Embryonic facial prominence (tissue), 1 donor: ENCODE results near the gene UVRAG.

Source experiments
- DNase-seq: peaks from one replicate; pipeline ENCODE4 v3.0.0-alpha.2; 2016; ENCODE audit errors: extremely low spot score

The UVRAG gene

GRCh38 chr11:75809991-75810390 is 5.0 kb upstream of the UVRAG start:
- DNase-seq, result no peak

DNA sequence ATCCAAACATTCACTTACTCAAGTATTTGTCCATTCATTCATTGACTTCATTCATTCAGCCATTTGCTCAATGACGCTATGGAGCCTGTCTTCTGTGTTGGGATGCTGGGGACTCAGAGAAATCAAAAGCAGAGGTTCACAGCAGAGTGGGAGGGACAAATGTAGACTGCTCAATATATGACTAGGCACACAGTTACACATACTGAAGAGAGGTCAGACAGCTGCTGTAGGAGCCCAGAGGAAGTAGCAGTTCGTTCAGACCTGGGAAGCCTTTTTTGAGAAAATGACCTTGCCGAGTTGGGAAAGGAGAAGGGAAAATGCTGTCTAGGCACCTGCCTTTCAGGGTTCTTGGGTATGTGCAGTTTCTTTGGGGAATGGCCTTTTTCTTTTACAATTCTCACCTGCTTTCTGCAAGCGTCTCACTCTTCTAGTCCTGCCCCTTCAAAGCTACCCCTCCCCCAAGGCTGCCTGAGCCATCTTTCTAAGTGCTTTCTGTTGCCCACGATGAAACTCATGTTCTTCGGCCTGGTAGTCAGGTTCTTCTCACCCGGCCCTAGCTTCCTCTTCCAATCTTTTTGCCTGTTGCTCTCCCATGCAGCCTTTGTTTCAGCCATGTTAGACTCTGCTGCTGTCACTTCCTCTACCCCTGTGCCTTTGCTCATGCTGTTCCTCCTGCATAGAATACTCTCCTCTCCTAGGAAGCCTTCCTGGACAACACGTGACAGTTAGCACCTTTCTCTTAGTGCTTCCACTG is 4.2 kb upstream of the UVRAG start:
- no peak for DNase-seq

DNA sequence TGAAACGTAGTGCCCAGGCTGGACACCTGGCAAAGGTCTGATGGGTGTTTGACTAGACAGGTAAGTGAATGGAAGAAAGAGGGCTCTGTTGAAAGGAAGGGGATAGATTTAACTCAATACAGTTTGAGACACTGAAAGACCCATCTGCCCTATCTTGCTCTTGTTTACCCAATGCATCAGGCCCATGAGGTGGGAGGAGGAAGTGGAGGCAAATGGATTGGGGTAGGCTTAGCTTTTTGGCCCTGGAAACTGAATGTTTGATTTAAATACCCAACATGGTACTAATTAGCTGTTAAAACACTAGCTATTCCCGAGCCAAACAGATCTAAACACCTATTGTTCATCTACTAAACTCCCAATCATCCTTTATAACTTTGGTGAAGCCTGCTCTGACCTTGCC is 3.5 kb upstream of the UVRAG start:
- DNase-seq, result no peak

- DNase-seq, result no peak
These were observed 2.4 kb upstream of the UVRAG start for GRCh38 chr11:75812542-75813040.

- DNase-seq, result no peak
These were observed 1.9 kb upstream of the UVRAG start for GRCh38 chr11:75813124-75813523.

DNA sequence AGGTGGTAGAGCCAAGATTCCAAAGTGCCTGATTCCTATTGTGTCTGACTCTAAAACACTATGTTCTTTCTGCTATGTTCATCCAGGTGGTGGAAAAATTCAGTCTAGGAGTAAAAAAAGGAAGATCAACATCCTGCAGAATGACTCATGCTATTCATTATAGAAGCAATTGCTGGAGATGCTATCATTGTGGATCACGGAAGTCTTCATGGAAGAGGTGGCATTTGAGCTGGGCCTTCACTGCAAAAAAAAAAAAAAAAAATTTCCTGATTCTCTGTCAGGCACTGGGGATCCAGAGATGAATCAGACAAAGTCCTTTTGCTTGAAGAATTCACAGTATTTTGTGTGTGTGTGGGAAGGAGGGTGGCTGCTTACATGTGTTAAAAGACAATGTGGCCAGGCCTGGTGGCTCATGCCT is 1.4 kb upstream of the UVRAG start:
- no peak for DNase-seq

GRCh38 chr11:75814363-75814676 is 690 bp upstream of the UVRAG start:
- DNase-seq, result no peak

GRCh38 chr11:75815345-75816168 is 547 bp downstream of the UVRAG start:
- no peak for DNase-seq

DNA sequence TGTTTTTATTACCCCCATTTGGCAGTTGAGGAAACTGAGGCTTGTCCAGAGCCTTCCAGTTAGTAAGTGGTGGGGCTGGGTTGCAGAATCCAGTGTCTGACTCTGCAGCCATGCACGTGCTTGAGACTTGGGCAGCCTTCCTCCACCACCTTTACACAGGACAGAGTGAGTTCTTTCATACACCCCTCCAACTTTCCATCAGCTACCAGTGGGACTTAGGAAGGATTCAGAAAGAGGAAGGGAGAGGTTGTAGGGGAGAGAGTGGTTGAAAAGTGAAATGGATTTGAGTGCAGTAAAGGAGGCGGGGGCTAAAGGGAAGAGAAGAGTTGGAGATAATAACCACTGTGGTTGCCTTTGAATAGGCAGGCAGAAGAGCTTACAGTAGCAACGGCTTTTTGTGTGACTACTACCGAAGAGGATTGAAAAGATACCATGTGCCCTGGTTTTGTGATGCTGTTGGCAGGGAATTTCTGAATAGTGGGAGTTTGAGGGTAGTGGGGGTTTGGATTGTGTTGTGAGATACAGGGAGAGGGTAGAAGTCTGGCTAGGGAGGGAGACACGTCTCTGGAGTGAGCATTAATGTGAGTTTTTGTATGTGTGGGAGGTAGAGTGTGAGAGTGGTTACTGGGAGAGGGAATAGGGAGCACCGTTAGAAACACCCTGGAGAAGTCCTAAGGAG is 1.7 kb downstream of the UVRAG start:
- DNase-seq, result no peak

GRCh38 chr11:75820645-75821044 is 5.6 kb downstream of the UVRAG start:
- no peak for DNase-seq

DNA sequence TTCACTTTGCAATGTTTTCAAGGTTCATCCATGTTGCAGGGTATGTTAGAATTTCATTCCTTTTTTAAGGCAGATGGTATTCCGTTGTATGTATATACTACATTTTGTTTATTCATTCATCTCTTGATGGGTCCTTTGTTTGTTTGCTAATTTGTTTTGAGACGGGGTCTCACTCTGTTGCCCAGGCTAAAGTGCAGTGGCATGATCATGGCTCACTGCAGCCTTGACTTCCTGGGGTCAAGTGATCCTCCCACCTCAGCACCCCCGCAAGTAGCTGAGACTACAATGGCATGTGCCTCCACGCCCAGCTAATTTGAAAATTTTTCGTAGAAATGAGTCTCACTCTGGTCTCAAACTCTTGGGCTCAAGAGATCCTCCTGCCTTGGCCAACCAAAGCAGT is 6.2 kb downstream of the UVRAG start:
- no peak for DNase-seq

GRCh38 chr11:75822541-75822940 is 7.5 kb downstream of the UVRAG start:
- DNase-seq, result no peak

- no peak for DNase-seq
These were observed 8.4 kb downstream of the UVRAG start for GRCh38 chr11:75823415-75823814.

GRCh38 chr11:75823946-75824345 is 8.9 kb downstream of the UVRAG start:
- DNase-seq, result no peak

DNA sequence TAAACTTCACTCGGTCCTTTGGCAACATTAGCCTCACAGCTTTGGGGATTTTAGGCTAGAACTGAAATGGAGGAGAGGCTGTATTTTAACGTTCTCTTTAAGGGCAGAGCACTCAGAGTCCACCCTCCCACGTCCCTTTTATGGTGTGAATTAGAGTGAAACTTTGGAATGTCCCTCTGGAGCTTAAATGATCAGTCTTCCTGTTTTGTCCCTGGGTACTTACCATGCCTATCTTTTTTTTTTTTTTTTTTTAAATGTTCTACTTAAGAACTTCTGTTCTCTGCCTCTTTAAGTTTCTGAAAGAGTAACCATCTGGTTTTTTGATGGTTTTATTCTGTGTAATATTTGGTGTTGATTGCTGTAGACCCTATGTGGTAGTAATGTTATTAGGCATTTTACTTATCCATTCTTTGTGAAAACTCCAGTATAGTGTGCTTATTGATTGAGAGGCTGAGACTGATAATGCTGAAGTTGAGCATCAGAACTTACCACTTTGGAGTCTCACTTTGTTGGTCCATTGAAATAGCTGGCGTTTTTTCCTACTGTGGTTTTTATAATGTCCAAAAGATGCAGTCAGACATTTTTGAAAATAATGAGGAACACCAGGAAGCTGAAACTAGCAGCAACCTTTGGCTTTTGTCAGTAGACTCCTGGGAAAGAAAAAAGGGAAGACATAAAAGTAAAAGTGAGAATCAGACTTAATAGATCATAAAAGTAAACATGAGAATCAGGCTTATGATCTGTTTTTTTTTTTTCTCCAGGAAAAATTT is 11.6 kb downstream of the UVRAG start:
- DNase-seq, result no peak

DNA sequence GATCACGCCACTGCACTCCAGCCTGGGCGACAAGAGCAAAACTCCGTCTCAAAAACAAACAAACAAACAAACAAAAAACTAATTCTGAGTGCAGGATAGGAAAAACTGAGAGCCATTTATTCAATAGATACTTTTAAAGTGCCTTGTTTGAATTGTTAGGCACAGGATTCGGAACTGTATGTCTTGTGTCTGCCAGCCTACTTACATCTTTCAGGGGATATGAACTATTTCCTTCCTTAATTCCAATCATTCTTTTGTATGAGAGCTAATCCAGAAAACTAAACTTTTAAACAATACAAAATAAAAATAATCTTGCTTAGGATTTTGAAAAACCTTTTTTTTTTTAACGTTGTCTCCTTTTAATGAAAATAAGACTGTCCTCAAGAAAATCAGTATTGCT is 12.6 kb downstream of the UVRAG start:
- no peak for DNase-seq

DNA sequence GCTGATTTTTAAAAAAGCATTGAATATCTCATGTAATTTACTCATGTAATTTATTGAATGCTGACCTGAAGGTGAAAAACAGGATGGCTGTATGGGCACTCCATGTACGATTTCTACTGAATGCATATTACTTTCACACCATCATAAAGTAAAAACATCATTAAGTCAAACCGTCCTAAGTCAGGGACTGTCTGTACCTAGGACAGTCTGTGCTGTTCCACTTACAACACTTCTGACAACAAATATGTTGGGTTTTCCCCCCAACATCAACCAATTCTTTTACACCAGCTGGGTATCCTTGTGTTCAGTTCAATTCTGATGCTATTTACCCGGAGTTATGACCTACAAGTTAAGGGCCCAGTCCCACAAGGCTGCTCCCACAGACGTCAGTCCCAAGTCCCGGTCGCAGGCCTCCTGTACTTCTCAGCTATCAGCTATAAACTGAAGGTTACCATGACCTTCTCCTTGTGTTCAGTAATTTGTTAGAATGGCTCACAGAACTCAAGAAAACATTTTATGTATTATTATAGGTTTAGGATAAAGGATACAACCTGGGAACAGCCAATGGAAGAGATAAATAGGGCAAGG is 17.0 kb downstream of the UVRAG start:
- no peak for DNase-seq

DNA sequence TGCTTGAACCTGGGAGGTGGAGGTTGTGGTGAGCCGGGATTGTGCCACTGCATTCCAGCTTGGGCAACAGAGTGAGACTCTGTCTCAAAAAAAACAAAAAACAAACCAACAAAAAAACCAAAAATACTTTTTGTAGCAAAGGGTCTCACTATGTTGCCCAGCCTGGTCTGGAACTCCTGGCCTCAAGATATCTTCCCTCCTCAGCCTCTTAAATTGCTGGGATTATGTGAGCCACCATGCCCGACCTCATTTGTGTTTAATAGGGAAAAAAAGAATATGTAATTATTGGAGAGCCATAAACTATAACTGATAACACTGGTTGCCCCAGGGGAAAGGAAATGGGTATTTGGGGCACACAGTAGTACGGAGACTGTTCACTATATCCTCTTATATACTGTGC is 19.7 kb downstream of the UVRAG start:
- DNase-seq, result no peak

GRCh38 chr11:75836417-75836816 is 21.4 kb downstream of the UVRAG start:
- DNase-seq, result no peak

DNA sequence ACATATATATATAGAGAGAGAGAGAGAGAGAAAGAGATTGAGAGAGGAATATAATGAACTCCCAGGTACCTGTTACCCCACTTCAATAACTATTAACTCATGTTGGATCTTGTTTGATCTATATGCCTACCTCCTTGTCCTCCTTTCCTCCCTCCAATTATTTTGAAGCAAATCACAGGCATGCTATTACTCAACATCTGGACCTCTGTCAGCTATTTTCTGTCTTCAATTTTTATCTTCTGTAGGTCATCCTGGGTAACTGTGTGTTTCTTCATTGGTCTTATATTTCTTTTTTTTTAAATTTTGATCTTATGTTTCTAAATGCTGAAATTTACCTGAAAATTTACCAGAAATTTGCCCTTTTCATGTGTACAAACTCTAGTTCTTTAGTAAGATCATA is 24.8 kb downstream of the UVRAG start:
- no peak for DNase-seq

- no peak for DNase-seq
These were observed 25.5 kb downstream of the UVRAG start for GRCh38 chr11:75840522-75840921.

DNA sequence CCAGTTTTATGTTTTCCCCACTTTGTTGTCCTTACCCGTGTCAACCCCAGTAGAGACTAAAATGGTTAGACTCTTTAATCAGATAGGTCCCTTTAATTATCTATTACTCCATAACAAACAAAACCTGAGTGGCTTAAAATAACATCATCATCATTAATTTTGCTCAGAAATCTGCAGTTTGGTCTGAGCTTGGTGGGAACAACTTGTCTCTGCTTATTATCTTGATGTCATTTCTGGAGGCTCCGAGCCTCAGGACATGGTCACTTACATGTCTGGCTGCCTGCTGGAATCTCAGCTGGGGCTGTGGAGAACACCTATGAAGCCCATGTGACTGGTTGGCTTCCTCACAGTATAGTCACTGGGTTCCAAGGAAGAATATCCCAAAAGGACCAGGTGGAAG is 26.7 kb downstream of the UVRAG start:
- no peak for DNase-seq
